Esophagus squamous epithelium (tissue), 5 donors: ENCODE measurements around the gene ADGRB3. TPM values are rescaled to one million over a fixed set of nuclear protein-coding genes. Genes with fewer than 3 reads are reported as not detected.

Source experiments
- DNase-seq: peaks from one replicate; lab custom pipeline; 2025; lab: John Stamatoyannopoulos, UW
- H3K27ac ChIP-seq, 4 donors: fragments of 200-600 bp; sonication (generic); one replicate each; pipeline ENCODE4 v1.5.1; 2016 to 2019; ENCODE audit warnings: mild to moderate bottlenecking in 1 of 4
- H3K27me3 ChIP-seq, 4 donors: fragments of 200-600 bp; sonication (generic); 1 replicate in 3 of 4; 2 replicates in 1 of 4; pipeline versions ENCODE4 v1.5.1 to v1.6.0; 2017 to 2021; ENCODE audit warnings: antibody characterized with exemption in 1 of 4
- H3K36me3 ChIP-seq, 3 donors: fragments of 200-600 bp; sonication (generic); one replicate each; pipeline ENCODE4 v1.5.1; 2016 to 2019
- H3K4me1 ChIP-seq, 3 donors: fragments of 200-600 bp; sonication (generic); one replicate each; pipeline ENCODE4 v1.5.1; 2017 to 2019
- H3K4me3 ChIP-seq, 4 donors: fragments of 200-600 bp; sonication (generic); 1 replicate in 3 of 4; 2 replicates in 1 of 4; pipeline ENCODE4 v1.5.1; 2016 to 2019; ENCODE audit warnings: mild to moderate bottlenecking in 2 of 4, moderate library complexity in 1 of 4
- H3K9me3 ChIP-seq, 3 donors: fragments of 200-600 bp; sonication (generic); one replicate each; pipeline ENCODE4 v1.5.1; 2016 to 2019
- POLR2A ChIP-seq, 4 donors: fragments of 450-650 bp; IDR thresholded peaks; one replicate each; pipeline ENCODE4 v1.6.1; 2017; ENCODE audit warnings: antibody characterized with exemption in 4 of 4, mild to moderate bottlenecking in 4 of 4, moderate library complexity in 3 of 4
- WGBS, 2 donors: methylation state at CpG; one replicate each; pipeline ENCODE4 v1.1.5; 2018; 5-methylcytosine and 5-hydroxymethylcytosine counted together
- intact Hi-C: fragments of 100-400 bp; cut with DNase I; formaldehyde crosslinking; loops from one replicate; pipeline ENCODE4 v1.15.0; 2022
- total RNA-seq, 4 donors: library from RNA; depleted of rRNA; stranded (reverse); fragments of >200 nt; gene quantifications; one replicate each; pipeline ENCODE4 v1.1.0, GENCODE V29; 2016
- TF ChIP-seq, protein P1 (sequence below), 6 experiments: fragments of 450-650 bp in 4 of 6; fragments of 200-600 bp in 2 of 6; sonication (generic) in 2 of 6; IDR thresholded peaks; one replicate each; pipeline ENCODE4 v1.5.1; 2016 to 2019; ENCODE audit warnings: antibody characterized with exemption in 6 of 6, mild to moderate bottlenecking in 4 of 6, moderate library complexity in 4 of 6
- donor health status: DM: yes; HTN: yes; CAD: no.

The ADGRB3 gene
- total RNA-seq, 4 donors from 2014 or later: 0.04 to 1.1 (median 0.32) TPM

DNA sequence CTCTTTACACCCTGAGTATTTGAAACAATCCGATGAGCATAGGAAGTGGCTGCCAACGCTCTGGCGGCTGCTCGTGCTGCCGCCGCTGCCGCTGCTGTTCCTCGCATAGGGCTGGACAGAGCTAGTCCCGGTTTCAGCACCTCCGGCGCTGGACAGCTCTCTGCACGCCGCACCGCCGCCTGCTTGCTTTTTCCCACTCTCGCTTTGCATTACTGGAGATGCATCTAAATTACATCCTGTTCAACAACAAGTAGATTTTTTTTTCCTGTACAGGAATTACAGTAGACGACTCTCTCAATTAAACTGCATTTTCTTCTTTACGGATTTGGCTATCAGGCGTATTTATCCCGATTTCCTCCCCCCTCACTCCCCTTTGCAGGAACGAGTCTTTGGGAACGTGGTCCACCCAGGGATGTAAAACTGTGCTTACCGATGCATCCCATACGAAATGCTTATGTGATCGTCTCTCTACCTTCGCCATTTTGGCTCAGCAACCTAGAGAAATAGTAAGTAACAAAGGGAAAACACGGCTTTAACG lies 597.9 kb downstream of the ADGRB3 start:
- intact Hi-C loops: no loop called here
- DNase-seq: no peak
- no peak overlapping the region for H3K27ac ChIP-seq
- H3K4me1 ChIP-seq: no peaks in the 10 kb centered on the region
- no peaks in the 10 kb centered on the region for H3K36me3 ChIP-seq
- no peaks in the 10 kb centered on the region for H3K9me3 ChIP-seq
- TF ChIP-seq, protein P1, sequence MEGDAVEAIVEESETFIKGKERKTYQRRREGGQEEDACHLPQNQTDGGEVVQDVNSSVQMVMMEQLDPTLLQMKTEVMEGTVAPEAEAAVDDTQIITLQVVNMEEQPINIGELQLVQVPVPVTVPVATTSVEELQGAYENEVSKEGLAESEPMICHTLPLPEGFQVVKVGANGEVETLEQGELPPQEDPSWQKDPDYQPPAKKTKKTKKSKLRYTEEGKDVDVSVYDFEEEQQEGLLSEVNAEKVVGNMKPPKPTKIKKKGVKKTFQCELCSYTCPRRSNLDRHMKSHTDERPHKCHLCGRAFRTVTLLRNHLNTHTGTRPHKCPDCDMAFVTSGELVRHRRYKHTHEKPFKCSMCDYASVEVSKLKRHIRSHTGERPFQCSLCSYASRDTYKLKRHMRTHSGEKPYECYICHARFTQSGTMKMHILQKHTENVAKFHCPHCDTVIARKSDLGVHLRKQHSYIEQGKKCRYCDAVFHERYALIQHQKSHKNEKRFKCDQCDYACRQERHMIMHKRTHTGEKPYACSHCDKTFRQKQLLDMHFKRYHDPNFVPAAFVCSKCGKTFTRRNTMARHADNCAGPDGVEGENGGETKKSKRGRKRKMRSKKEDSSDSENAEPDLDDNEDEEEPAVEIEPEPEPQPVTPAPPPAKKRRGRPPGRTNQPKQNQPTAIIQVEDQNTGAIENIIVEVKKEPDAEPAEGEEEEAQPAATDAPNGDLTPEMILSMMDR (IDR thresholded peaks at IDR 0.05): no peak
- TF ChIP-seq POLR2A (IDR thresholded peaks at IDR 0.05): no peak
- no peaks in the 10 kb centered on the region for H3K27me3 ChIP-seq
- H3K4me3 ChIP-seq: no peak overlapping the region
- WGBS, 2 donors: 9 to 10% methylated on average over 20 to 28 of the region's 28 CpGs

DNA sequence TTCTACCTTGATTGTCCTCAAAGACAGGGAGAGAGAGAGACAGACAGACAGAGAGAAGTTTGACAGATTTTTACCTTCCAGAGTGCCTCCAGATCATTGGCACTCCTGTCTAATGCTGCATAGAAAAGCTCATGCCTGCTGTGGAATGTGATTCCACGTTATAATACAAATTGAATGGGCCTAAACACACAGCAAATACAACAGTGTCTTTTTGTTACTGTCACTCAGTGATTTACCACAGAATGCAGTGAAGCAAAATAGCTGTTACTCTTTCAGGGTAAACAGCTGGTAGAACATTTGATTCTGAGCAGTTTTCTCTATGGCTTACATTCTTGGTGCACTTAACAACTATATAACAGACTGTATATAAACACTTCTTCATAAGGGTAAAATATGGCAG lies 603.0 kb downstream of the ADGRB3 start:
- Histone ChIP-seq H3K27me3 (no peaks in the 10 kb centered on the region), H3K9me3 (no peaks in the 10 kb centered on the region), H3K4me1 (no peaks in the 10 kb centered on the region), H3K27ac (no peak overlapping the region), H3K36me3 (no peaks in the 10 kb centered on the region), H3K4me3 (no peak overlapping the region)
- TF ChIP-seq, protein P1 (IDR thresholded peaks at IDR 0.05): no peak
- no peak for TF ChIP-seq POLR2A (IDR thresholded peaks at IDR 0.05)
- 17 to 25% methylated on average over 1 of the region's 1 CpG for WGBS, 2 donors
- intact Hi-C loops: no loop called here
- DNase-seq: no peak

DNA sequence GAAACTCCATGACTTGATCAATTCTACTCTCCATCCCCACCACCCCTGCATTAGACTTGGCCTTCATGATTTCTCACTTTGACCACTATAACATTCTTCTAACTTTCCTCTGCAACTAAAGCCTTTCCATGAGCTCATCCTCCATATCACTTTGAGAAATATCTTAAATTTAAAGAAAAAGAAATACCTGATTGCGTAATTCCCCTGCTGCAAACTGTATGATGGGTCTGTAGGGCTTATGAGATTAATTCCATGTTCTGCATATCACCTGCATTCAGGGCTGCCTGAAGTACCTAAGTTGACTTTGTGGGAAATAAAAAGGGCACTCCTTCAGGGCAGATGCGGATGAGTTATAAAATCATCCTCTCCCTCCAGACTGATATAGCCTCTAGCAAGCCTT lies 611.9 kb downstream of the ADGRB3 start:
- 76 to 77% methylated on average over 2 of the region's 2 CpGs for WGBS, 2 donors
- H3K36me3 ChIP-seq: no peaks in the 10 kb centered on the region
- H3K27me3 ChIP-seq: no peaks in the 10 kb centered on the region
- H3K27ac ChIP-seq: no peak overlapping the region
- TF ChIP-seq POLR2A (IDR thresholded peaks at IDR 0.05): no peak
- TF ChIP-seq, protein P1 (IDR thresholded peaks at IDR 0.05): no peak
- DNase-seq: no peak
- intact Hi-C loops: no loop called here
- H3K4me1 ChIP-seq: no peaks in the 10 kb centered on the region
- no peak overlapping the region for H3K4me3 ChIP-seq
- no peaks in the 10 kb centered on the region for H3K9me3 ChIP-seq

DNA sequence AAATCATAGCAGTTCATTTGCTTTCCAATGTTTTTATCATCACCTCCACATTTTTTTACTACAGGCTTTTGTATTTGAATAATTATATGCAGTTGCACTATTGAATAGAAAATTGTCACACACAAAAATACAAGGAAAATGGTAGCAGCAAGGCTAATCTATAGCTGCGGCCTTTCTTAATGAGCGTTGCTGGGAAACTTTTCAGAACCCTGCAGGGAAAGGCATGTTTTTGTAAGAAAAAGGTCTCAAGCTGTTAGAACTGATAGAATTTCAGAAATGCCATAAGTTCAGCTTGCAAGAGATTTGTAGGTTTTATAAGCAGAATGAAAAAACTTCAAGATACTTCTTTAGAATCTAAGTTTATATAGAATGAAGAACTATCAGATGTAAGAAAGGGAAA lies 625.9 kb downstream of the ADGRB3 start:
- no peaks in the 10 kb centered on the region for H3K27me3 ChIP-seq
- WGBS, 2 donors: 68 to 87% methylated on average over 2 of the region's 2 CpGs
- DNase-seq: no peak
- H3K27ac ChIP-seq: no peak overlapping the region
- H3K4me3 ChIP-seq: no peak overlapping the region
- TF ChIP-seq, protein P1 (IDR thresholded peaks at IDR 0.05): no peak
- TF ChIP-seq POLR2A (IDR thresholded peaks at IDR 0.05): no peak
- no peaks in the 10 kb centered on the region for H3K36me3 ChIP-seq
- peaks cover 0 to 6% (median 0%) of the 10 kb centered on the region in 3 donors for H3K9me3 ChIP-seq
- no peaks in the 10 kb centered on the region for H3K4me1 ChIP-seq
- intact Hi-C loops: no loop called here

DNA sequence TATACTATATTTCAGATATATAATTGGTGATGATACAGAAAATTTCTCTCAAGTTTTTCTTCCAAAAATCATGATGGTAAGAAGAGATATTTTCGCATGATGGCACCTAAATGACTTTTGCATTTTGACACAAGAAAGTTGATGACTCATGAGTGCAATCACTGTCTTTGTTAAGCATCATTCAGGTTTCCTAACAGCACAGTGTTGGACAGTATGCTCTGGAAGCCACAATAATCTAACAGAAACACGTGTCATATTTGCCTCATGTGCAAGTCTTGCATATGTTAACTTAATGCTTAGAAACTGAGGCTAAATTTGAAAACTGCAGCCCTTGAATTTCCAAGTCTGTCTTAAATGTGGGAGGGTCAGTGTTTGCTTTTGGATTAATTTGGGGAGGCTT lies 628.2 kb downstream of the ADGRB3 start:
- WGBS, 2 donors: 67 to 68% methylated on average over 2 of the region's 2 CpGs
- Histone ChIP-seq H3K36me3 (no peaks in the 10 kb centered on the region), H3K9me3 (peaks cover 0 to 6% (median 0%) of the 10 kb centered on the region in 3 donors), H3K4me3 (no peak overlapping the region), H3K27me3 (no peaks in the 10 kb centered on the region), H3K4me1 (no peaks in the 10 kb centered on the region), H3K27ac (no peak overlapping the region)
- TF ChIP-seq, protein P1 (IDR thresholded peaks at IDR 0.05): no peak
- TF ChIP-seq POLR2A (IDR thresholded peaks at IDR 0.05): no peak
- intact Hi-C loops: no loop called here
- no peak for DNase-seq
